GM12872 (cell line): ENCODE measurements around the gene PANX1.

Experiments used
- TF ChIP-seq, protein P1 (sequence below): IDR thresholded peaks from 3 replicates; pipeline ENCODE4 v1.5.1; 2011; ENCODE audit warnings: low read depth, mild to moderate bottlenecking, low read length, moderate library complexity; ENCODE audit not compliant: insufficient read depth

PANX1 gene

DNA sequence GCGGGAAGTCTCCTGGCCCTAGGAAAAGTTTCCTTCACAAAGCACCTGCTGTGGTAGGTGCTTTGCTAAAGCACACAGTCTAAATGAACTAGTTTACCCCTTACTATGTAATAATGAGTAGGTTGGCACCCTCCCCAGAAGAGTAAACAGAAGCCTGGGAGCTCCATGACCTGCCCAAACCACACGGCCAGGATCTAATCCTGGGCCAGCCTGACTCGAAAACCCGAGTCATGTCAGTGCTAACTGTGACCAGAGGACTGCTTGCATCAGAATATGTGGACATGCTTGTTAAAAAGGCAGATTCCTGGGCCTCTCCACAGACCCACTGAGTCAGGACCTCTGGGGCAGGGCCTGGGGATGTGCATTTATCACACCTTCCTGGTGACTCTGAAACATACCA lies 67.7 kb downstream of the PANX1 start:
- TF ChIP-seq, protein P1, sequence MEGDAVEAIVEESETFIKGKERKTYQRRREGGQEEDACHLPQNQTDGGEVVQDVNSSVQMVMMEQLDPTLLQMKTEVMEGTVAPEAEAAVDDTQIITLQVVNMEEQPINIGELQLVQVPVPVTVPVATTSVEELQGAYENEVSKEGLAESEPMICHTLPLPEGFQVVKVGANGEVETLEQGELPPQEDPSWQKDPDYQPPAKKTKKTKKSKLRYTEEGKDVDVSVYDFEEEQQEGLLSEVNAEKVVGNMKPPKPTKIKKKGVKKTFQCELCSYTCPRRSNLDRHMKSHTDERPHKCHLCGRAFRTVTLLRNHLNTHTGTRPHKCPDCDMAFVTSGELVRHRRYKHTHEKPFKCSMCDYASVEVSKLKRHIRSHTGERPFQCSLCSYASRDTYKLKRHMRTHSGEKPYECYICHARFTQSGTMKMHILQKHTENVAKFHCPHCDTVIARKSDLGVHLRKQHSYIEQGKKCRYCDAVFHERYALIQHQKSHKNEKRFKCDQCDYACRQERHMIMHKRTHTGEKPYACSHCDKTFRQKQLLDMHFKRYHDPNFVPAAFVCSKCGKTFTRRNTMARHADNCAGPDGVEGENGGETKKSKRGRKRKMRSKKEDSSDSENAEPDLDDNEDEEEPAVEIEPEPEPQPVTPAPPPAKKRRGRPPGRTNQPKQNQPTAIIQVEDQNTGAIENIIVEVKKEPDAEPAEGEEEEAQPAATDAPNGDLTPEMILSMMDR = no peak

GRCh38 chr11:94198718-94199117 lies 70.1 kb downstream of the PANX1 start:
- TF ChIP-seq, protein P1 = no peak

GRCh38 chr11:94199136-94200130 lies 70.8 kb downstream of the PANX1 start:
- TF ChIP-seq, protein P1 = no peak

GRCh38 chr11:94201004-94201465 lies 72.4 kb downstream of the PANX1 start:
- TF ChIP-seq, protein P1 = no peak

GRCh38 chr11:94203070-94203469 lies 74.4 kb downstream of the PANX1 start:
- TF ChIP-seq, protein P1 = no peak

DNA sequence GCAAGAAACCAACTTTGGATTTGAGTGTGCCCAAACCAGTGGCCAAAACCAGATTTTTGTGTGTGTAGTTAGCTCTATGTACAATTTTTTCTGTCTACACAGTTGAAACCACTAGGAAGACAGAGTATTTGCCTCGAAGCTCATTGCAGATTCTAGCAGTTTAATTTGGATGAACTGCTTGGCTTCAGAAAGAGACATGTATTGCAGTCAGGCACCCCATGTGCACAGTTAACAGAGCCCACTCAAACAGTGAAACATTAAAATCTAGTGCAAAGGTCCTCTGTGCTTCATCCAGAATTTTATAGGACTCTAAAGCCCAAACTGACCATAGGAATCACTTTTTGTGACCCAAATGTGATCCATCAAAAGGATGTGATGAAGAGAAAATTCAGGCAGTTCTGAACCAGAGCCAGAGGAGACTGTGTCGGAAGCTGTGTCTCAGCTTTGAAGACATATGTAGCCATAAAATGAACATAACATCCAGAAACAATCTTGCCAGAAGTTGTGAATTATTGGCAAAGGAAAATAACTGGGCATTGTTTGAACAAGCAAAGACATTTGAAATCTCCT lies 82.7 kb downstream of the PANX1 start:
- TF ChIP-seq, protein P1 = no peak

- TF ChIP-seq, protein P1 = no peak
Observed at GRCh38 chr11:94212898-94213297, 84.3 kb downstream of the PANX1 start.
